B cell (primary cell): ENCODE measurements around the gene CASP9. TPM values are rescaled to one million over a fixed set of nuclear protein-coding genes. Genes with fewer than 3 reads are reported as not detected.

Experiments
- ATAC-seq: fragments of 200-7000 bp; cut with Tn5 transposase; one replicate; pipeline ENCODE4 v1.10.0; 2021; ENCODE audit warnings: low read depth, mild to moderate bottlenecking, moderate number of reproducible peaks, moderate library complexity
- CTCF ChIA-PET: fragments of 350-600 bp; sonication (Branson Sonifier 250); formaldehyde crosslinking; loops from one replicate; lab custom pipeline; 2021; ENCODE audit warnings: antibody characterized with exemption, inconsistent platforms; lab: Charles Lee
- POLR2A ChIA-PET: fragments of 350-600 bp; sonication (Branson Sonifier 250); formaldehyde crosslinking; loops from one replicate; lab custom pipeline; 2021; ENCODE audit warnings: antibody characterized with exemption; lab: Charles Lee
- DNase-seq: peaks from one replicate; pipeline ENCODE4 v3.0.0; 2013
- H2AFZ ChIP-seq: 2 replicates; pipeline ENCODE4 v1.6.1; 2012; ENCODE audit warnings: mild to moderate bottlenecking, low read depth, low read length; ENCODE audit not compliant: insufficient read depth, poor library complexity, severe bottlenecking
- H3K27ac ChIP-seq, 2 donors: 1 replicate in 1 of 2; 2 replicates in 1 of 2; pipeline ENCODE4 v1.5.1; 2012 to 2013; ENCODE audit warnings: low read length in 2 of 2, mild to moderate bottlenecking in 2 of 2, moderate library complexity in 1 of 2
- H3K27me3 ChIP-seq, 4 experiments: fragments of 200-600 bp in 1 of 4; sonication (generic) in 1 of 4; replicated peaks in 1 of 4; 1 replicate in 2 of 4; 2 replicates in 2 of 4; pipeline versions ENCODE4 v1.6.1 to v1.7.0; 2013 to 2016; ENCODE audit warnings: low read length in 3 of 4, mild to moderate bottlenecking in 2 of 4, mixed read lengths in 1 of 4, moderate library complexity in 1 of 4; ENCODE audit not compliant: insufficient read depth in 4 of 4, control insufficient read depth in 3 of 4; ENCODE audit errors: control extremely low read depth in 1 of 4
- H3K36me3 ChIP-seq, 2 experiments: replicated peaks in 1 of 2; 1 replicate in 1 of 2; 2 replicates in 1 of 2; pipeline versions ENCODE4 v1.6.1 to v1.7.1; 2013; ENCODE audit warnings: low read length in 1 of 2; ENCODE audit not compliant: insufficient read depth in 2 of 2, control insufficient read depth in 1 of 2; ENCODE audit errors: control extremely low read depth in 1 of 2, extremely low read depth in 1 of 2
- H3K4me1 ChIP-seq, 2 donors: fragments of 200-600 bp in 1 of 2; sonication (generic) in 1 of 2; 1 replicate in 1 of 2; 2 replicates in 1 of 2; pipeline versions ENCODE4 v1.5.1 to v1.6.1; 2013 to 2017; ENCODE audit warnings: low read length in 2 of 2; ENCODE audit not compliant: control insufficient read depth in 2 of 2, insufficient read depth in 2 of 2
- H3K4me2 ChIP-seq: replicated peaks from 2 replicates; pipeline ENCODE3; 2012; ENCODE audit warnings: mild to moderate bottlenecking, low read depth, low read length; ENCODE audit not compliant: poor library complexity, severe bottlenecking
- H3K4me3 ChIP-seq, 5 experiments: fragments of 200-600 bp in 1 of 5; sonication (generic) in 1 of 5; 1 replicate in 3 of 5; 2 replicates in 2 of 5; pipeline versions ENCODE4 v1.5.1 to v1.7.0; 2011 to 2016; ENCODE audit warnings: low read length in 4 of 5, mild to moderate bottlenecking in 4 of 5, low read depth in 2 of 5, control low read depth in 1 of 5, moderate library complexity in 1 of 5; ENCODE audit not compliant: insufficient read depth in 1 of 5; ENCODE audit errors: control extremely low read depth in 1 of 5, extremely low read depth in 1 of 5
- H3K79me2 ChIP-seq: fragments of 200-600 bp; sonication (generic); one replicate; pipeline ENCODE4 v1.6.0; 2016; ENCODE audit warnings: low read length; ENCODE audit not compliant: control insufficient read depth, insufficient read depth
- H3K9ac ChIP-seq: fragments of 200-600 bp; sonication (generic); 2 replicates; pipeline ENCODE4 v1.6.1; 2017; ENCODE audit warnings: mild to moderate bottlenecking, low read length, moderate library complexity
- H3K9me3 ChIP-seq, 3 donors: one replicate each; pipeline versions ENCODE4 v1.6.1 to v1.7.1; 2013; ENCODE audit warnings: low read length in 2 of 3; ENCODE audit not compliant: control insufficient read depth in 2 of 3, insufficient read depth in 1 of 3; ENCODE audit errors: control extremely low read depth in 1 of 3
- H4K20me1 ChIP-seq: 2 replicates; pipeline ENCODE4 v1.6.0; 2012; ENCODE audit warnings: mild to moderate bottlenecking, low read length; ENCODE audit not compliant: insufficient read depth, control insufficient read depth, poor library complexity, severe bottlenecking
- H3K27ac Mint-ChIP-seq: one replicate; pipeline ENCODE4 v1.8.0; 2021; ENCODE audit warnings: mixed read lengths
- H3K27me3 Mint-ChIP-seq: one replicate; pipeline ENCODE4 v1.8.0; 2021; ENCODE audit warnings: mixed read lengths
- H3K4me1 Mint-ChIP-seq: one replicate; pipeline ENCODE4 v1.8.0; 2021; ENCODE audit warnings: mixed read lengths
- H3K4me3 Mint-ChIP-seq: one replicate; pipeline ENCODE4 v1.8.0; 2021; ENCODE audit warnings: mixed read lengths
- H3K9me3 Mint-ChIP-seq: one replicate; pipeline ENCODE4 v1.8.0; 2022; ENCODE audit warnings: mixed read lengths; ENCODE audit not compliant: insufficient read depth
- EZH2 ChIP-seq: IDR thresholded peaks from 2 replicates; pipeline ENCODE4 v1.6.1; 2012; ENCODE audit warnings: borderline replicate concordance, low read depth, mild to moderate bottlenecking, moderate library complexity, low read length; ENCODE audit not compliant: insufficient read depth, poor library complexity, severe bottlenecking
- WGBS: methylation state at CpG from one replicate; pipeline ENCODE4 v1.1.5; 2013; ENCODE audit warnings: missing lambda C conversion rate; ENCODE audit not compliant: insufficient coverage; 5-methylcytosine and 5-hydroxymethylcytosine counted together
- intact Hi-C: fragments of 100-400 bp; cut with micrococcal nuclease; formaldehyde crosslinking; loops from one replicate; pipeline ENCODE4 v1.10.0; 2022
- polyA plus RNA-seq: library from polyadenylated mRNA; depleted of rRNA; stranded (reverse); fragments of >200 nt; gene quantifications from 2 replicates; pipeline ENCODE4 v1.2.3, GENCODE V29; 2012
- total RNA-seq, 2 donors: library from RNA; stranded (reverse); fragments of 120-200 nt in 1 of 2; gene quantifications; 1 replicate in 1 of 2; 2 replicates in 1 of 2; pipeline versions ENCODE4 v1.2.3 to v1.2.4, GENCODE V29; 2013 to 2022
- TF ChIP-seq, protein P1 (sequence below): fragments of 200-600 bp; IDR thresholded peaks from one replicate; pipeline ENCODE4 v1.8.0; 2022; ENCODE audit warnings: antibody characterized with exemption, mild to moderate bottlenecking

The CASP9 gene
- total and polyA plus RNA-seq, 2 donors (not counting 1 experiment from before 2014, with no cell fraction given): 16.8 to 22.9 TPM

DNA sequence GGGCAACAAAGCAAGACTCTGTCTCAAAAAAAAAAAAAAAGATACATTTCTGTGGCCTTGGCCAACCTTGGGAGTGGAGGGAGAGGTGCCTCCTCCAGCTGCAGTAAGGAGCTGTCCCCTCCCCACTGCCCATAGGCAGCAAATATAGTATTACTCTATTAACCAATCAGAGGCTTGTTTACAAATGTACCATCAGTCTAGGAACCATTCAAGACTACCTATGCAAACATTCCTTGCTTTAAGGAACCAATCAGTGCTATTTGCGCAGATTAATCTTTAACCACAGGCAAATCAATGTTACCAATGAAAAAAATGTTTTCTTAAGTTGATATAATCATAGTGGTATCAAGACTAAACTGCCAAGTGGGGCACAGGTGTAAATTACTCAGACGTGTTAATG lies 66.4 kb downstream of the CASP9 start:
- intact Hi-C loops: no loop called here
- Histone ChIP-seq H3K4me3 (no peak overlapping the region), H2AFZ (no peak overlapping the region), H3K4me1 (no peaks in the 10 kb centered on the region), H3K27ac (no peak overlapping the region), H4K20me1 (no peaks in the 10 kb centered on the region), H3K79me2 (no peaks in the 10 kb centered on the region), H3K9me3 (no peaks in the 10 kb centered on the region), H3K36me3 (no peaks in the 10 kb centered on the region), H3K4me2 (no peak overlapping the region), H3K27me3 (no peaks in the 10 kb centered on the region), H3K9ac (no peak overlapping the region)
- Mint-ChIP-seq H3K27me3 (peaks cover 16% of the 10 kb centered on the region), H3K9me3 (no peaks in the 10 kb centered on the region), H3K4me3 (no peak overlapping the region), H3K4me1 (no peaks in the 10 kb centered on the region), H3K27ac (no peak overlapping the region)
- DNase-seq (no peak), ATAC-seq (no peak)
- TF ChIP-seq, protein P1, sequence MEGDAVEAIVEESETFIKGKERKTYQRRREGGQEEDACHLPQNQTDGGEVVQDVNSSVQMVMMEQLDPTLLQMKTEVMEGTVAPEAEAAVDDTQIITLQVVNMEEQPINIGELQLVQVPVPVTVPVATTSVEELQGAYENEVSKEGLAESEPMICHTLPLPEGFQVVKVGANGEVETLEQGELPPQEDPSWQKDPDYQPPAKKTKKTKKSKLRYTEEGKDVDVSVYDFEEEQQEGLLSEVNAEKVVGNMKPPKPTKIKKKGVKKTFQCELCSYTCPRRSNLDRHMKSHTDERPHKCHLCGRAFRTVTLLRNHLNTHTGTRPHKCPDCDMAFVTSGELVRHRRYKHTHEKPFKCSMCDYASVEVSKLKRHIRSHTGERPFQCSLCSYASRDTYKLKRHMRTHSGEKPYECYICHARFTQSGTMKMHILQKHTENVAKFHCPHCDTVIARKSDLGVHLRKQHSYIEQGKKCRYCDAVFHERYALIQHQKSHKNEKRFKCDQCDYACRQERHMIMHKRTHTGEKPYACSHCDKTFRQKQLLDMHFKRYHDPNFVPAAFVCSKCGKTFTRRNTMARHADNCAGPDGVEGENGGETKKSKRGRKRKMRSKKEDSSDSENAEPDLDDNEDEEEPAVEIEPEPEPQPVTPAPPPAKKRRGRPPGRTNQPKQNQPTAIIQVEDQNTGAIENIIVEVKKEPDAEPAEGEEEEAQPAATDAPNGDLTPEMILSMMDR: no peak
- no peak for TF ChIP-seq EZH2
- ChIA-PET CTCF (no interaction called here), POLR2A (no interaction called here)
- no CpG with 5 or more reads among the region's 2 CpGs for WGBS

DNA sequence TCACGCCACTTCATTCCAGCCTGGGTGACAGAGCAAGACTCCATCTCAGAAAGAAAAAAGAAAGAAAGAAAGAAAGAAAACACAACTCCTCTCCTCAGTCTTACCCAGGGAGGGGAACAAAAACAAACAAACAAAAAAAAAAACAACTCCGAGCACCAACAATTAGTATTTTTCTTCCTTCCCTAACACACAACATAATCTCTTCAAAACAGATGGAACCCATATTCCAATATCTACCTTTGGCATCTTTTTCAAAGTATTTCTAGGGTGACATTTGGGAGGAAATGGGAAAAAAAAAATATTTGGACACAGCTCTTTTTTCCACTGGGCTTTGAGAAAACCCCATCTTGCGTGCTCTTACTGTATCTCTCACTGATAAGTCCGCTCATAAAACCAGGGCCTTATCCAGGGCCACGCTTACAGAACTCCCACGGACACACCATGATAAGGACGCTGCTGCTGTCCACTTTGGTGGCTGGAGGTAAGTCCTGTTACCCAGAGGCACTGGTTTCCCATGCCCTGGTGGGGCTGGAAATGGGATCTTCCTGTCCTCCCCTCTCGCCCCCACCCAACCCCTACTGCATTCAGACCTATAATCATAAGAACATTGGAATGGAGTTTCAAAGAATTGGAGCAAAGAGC lies 67.6 kb downstream of the CASP9 start, which contains the start of gene CELA2A:
CELA2A (plus strand) TSS at position 420 of the 642 bp plus-strand sequence; CDS start at position 442, 22 bp downstream.
- ChIA-PET POLR2A (no interaction called here), CTCF (no interaction called here)
- no peaks in the 10 kb centered on the region for H3K9me3 Mint-ChIP-seq
- TF ChIP-seq, protein P1: no peak
- TF ChIP-seq EZH2: no peak
- H3K4me1 Mint-ChIP-seq: no peaks in the 10 kb centered on the region
- Histone ChIP-seq H3K4me3 (no peak within 1 kb of the TSS), H3K4me2 (no peak within 1 kb of the TSS), H3K79me2 (no peaks in the 10 kb centered on the region), H3K4me1 (no peaks in the 10 kb centered on the region), H2AFZ (no peak within 1 kb of the TSS), H3K27ac (no peak within 1 kb of the TSS), H3K27me3 (no peaks in the 10 kb centered on the region), H4K20me1 (no peaks in the 10 kb centered on the region), H3K9me3 (no peaks in the 10 kb centered on the region), H3K9ac (no peak within 1 kb of the TSS), H3K36me3 (no peaks in the 10 kb centered on the region)
- peaks cover 20% of the 10 kb centered on the region for H3K27me3 Mint-ChIP-seq
- H3K27ac Mint-ChIP-seq: no peak within 1 kb of the TSS
- 91% methylated on average over 5 of the region's 8 CpGs for WGBS
- intact Hi-C loops: no loop called here
- DNase-seq (no peak), ATAC-seq (no peak)
- no peak within 1 kb of the TSS for H3K4me3 Mint-ChIP-seq
